ENCODE data around the gene N4BP2.
"Not testable (repeated sequence)": the region's sequence is repeated elsewhere in the genome, so short reads cannot be mapped to it uniquely, and the experiment has no call there.

DNA sequence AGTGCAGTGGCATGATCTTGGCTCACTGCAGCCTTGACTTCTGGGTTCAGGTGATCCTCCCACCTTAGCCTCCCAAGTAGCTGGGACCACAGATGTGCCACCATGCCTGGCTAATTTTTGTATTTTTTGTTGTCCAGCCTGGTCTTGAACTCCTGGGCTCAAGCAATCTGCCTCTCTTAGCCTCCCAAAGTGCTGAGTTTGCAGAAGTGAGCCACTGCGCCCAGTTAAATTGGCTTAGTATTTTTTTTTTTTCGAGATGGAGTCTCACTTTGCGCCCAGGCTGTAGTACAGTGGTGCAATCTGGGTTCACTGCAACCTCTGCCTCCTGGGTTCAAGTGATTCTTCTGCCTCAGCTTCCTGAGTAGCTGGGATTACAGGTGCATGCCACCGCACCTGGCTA lies 50.5 kb downstream of the N4BP2 start:
- TF ChIP-seq, protein P1, sequence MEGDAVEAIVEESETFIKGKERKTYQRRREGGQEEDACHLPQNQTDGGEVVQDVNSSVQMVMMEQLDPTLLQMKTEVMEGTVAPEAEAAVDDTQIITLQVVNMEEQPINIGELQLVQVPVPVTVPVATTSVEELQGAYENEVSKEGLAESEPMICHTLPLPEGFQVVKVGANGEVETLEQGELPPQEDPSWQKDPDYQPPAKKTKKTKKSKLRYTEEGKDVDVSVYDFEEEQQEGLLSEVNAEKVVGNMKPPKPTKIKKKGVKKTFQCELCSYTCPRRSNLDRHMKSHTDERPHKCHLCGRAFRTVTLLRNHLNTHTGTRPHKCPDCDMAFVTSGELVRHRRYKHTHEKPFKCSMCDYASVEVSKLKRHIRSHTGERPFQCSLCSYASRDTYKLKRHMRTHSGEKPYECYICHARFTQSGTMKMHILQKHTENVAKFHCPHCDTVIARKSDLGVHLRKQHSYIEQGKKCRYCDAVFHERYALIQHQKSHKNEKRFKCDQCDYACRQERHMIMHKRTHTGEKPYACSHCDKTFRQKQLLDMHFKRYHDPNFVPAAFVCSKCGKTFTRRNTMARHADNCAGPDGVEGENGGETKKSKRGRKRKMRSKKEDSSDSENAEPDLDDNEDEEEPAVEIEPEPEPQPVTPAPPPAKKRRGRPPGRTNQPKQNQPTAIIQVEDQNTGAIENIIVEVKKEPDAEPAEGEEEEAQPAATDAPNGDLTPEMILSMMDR (IDR thresholded peaks at IDR 0.05; ENCODE audit: low read length), result not testable (repeated sequence)
- not testable (repeated sequence) for TF ChIP-seq EZH2 (IDR thresholded peaks at IDR 0.05; ENCODE audit: borderline replicate concordance, low read length)

Measured in OCI-LY1 (cell line).